GM15510 (cell line): Measurements from ENCODE around the gene MNT.

ENCODE experiments used
- POLR2A ChIP-seq: IDR thresholded peaks from 3 replicates; pipeline ENCODE4 v1.6.1; 2011; ENCODE audit warnings: borderline replicate concordance; ENCODE audit not compliant: insufficient read length; ENCODE audit errors: extremely low read depth

Gene MNT

DNA sequence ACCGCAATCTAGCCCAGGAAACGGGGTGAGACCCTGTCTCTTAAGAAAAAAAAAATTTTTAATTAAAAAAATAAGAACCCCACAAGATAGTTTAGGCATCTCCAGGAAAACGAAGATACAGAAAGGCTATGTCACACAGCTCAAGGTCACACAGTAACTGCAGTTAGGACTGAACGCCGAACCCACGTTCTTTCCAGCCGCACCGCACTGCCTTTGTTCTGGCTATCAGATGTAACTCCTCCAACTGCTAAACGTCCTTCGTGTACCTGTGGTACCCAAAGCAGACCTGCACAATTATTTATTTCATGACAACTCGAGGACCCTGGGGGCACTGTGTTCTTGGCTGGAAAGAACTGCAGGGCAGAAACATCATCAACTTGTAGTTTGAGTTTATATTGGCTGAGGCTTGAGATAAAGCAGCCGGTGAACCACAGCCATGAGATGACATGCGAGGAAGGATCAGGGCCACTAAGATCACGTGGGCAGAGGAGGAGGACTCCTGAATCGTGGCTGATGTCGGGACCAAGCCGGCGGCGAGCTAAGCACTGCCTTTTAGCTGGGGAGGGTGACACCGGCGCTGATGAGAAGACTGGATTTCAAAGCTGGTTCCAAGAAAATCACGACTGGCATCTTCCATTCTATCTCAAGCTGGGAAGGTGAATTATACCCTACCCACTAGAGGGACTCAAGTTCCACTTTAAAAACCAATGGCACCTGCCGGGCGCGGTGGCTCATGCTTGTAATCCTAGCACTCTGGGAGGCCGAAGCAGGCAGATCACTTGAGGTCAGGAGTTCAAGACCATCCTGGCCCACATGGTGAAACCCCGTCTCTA is 20.7 kb upstream of the MNT start:
- TF ChIP-seq POLR2A = no peak

DNA sequence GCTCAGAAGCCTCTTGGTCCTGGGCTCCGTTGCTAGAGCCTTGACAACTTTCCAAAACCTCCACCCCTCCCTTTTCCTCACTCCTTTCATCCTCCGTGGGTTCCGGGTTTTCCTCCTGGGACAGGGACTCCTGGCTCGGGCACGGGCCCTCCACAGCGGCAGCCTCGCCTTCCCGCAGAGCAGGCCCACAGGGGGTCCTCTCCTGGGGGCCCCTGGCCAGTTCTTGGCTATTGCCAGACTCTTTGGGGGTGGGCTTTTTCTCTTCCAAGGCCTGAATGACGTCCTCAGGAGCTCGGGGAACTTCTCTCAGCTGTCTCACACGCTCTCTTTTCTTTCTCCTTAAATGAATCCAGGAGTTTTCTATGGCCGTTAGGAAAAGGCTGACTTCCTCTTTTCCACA is 19.3 kb upstream of the MNT start:
- TF ChIP-seq POLR2A = no peak

DNA sequence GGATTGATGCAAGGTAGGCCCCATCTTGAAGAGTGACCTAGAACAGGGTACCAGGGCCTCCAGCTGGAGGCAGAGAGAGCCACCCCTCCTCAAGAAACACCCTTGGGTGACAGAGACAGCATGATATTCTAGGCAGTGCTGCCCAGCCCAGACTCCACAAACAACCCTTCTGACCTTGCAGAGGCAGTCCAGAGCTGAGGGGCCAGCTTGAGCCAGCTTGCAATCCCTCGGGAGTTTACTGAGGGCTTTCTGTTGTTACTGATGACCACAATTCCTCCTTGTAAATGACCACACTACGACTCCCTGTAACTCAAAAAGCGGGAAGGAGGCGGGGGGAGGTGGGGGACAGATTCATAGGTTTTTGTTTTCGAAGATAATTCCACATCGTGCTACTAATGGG is 18.6 kb upstream of the MNT start:
- no peak for TF ChIP-seq POLR2A

DNA sequence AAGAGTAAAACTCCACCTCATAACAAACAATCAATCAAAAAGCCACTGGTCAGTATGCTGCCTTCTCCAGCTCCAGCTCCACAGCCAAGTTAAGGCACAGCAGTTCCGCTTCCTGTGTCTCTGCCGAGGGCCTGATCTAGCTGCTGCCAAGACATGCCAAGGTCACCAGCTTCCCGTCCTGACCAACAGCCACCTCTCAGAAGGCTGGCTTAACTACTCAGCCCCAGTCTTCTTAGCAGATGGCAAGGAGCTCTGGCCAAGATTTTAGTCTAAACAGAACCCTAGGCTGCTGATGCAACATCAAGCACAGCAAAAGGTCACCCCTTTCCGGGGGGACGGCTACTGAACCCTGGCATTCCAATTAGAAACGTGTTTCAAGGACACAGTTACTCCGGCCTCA is 17.7 kb upstream of the MNT start:
- no peak for TF ChIP-seq POLR2A

DNA sequence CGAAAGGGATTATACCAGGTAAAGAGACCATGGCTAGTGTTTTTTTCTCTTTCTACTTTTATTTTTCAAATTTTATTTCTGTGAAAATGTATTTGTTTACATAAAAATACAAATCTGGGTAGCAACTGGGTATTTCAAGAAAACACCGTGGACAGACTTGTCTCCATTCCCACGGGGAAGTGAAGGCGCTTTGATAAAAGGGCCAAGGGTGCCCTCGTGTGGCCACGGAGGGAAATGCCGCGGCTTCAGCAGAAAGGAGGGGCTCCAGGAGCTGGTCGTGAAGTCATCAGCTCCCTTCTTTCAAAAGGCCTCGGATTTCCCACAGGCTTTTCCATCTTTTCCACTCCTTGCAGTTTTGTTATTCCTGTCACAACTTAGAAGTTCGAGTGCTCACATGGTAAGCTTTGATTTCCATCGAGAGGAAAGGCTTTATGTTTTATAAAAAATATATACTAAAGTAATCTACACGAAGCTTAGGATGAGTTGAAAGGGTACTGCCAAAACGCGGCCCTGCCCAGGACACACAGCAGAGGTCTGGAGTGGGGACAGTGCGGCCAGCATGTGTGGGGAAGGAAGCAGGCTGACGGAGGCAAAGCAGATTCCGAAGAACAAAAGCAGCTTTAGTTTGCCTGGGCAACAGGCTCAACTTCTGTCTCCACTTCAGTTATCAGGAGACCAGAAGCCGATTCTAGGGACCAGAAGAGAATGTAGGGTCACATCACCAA is 15.3 kb upstream of the MNT start:
- no peak for TF ChIP-seq POLR2A

DNA sequence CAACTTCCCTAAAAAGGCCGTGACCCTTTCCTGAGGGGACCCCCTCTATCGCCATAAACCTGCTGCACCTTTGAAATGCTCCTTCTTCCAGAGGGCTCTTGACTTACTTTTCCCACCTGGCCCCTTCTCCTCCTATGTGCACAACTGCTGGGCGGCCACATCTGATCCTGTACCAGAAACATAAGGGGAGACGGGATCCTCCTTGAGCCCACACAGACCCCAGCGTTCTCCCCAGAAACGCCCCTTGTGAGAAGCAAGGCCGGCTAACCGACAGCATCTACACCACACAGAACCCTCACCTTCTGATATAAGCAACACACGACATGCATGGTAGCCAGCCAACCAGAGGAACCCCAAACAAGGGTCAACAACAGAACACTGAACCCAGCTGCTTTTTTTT is 14.2 kb upstream of the MNT start:
- no peak for TF ChIP-seq POLR2A

DNA sequence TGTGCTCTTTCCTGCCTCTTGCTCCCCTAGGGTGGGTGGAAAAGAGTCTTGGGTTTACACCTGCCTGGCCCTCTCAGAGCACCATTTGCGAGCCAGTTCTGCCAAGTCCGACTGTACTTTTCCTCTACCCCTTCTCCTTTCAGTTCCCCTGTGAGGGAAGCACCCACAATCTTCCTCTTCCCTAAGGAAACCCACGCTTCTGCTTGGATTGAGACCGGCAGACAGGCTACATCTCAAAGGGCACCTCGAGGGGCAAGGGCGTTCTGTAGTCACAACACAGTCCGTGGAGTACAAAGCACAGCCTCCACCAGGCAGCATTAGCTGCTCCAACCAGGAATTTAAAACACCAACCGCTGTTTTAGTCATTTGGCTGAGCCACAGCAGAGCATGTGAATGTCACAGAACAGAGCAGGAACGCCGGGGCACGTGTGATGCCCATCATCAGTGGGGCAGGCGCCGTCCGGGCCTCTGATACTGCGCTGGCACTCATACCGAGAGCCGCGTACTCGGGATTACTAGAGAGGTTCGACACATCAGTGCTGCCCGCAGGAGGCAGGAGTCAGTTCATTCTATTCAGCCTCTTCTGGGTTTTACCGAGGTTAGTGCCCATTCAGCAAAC is 13.7 kb upstream of the MNT start:
- no peak for TF ChIP-seq POLR2A

DNA sequence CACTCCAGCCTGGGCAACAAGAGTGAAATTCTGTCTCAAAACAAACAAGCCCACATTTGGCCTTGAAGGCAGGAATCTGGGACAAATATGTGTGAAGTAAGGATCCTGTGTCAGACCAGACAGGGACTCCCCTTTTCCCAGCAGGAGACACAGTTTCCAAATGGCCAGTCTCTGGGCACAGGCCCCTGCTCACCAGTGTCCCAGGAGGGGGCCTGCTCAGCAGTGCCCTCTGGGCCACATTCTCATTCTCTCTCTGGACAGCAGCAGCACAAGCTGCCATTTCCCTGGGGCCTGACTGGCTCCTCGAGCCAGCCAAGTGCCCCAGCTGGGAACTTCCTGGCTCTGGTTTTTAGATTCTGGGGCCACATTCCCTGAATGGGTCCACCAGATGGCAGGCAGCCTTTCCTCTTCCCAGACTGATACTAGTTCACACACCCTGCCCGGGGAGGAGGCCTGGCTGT is 11.7 kb upstream of the MNT start:
- TF ChIP-seq POLR2A = no peak

DNA sequence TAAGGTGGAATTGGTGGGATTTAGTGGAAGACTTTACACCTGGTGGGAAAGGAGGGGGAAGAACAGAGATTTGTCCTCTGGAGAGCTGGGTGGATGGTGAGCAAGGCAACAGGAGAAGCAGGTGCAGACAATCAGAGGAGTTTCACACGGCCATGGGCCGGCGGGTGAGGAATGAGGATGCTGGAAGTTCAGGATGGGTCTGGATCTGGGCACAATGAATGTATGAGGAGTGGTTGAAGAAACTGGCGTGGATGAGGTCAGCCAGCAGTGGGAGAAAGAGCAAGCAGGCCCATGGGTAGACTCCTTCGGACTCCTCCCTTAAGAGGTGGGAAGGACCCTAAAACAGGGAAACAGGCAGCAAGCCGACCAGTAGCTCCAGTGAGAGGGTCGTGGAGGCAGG is 10.1 kb upstream of the MNT start:
- no peak for TF ChIP-seq POLR2A

DNA sequence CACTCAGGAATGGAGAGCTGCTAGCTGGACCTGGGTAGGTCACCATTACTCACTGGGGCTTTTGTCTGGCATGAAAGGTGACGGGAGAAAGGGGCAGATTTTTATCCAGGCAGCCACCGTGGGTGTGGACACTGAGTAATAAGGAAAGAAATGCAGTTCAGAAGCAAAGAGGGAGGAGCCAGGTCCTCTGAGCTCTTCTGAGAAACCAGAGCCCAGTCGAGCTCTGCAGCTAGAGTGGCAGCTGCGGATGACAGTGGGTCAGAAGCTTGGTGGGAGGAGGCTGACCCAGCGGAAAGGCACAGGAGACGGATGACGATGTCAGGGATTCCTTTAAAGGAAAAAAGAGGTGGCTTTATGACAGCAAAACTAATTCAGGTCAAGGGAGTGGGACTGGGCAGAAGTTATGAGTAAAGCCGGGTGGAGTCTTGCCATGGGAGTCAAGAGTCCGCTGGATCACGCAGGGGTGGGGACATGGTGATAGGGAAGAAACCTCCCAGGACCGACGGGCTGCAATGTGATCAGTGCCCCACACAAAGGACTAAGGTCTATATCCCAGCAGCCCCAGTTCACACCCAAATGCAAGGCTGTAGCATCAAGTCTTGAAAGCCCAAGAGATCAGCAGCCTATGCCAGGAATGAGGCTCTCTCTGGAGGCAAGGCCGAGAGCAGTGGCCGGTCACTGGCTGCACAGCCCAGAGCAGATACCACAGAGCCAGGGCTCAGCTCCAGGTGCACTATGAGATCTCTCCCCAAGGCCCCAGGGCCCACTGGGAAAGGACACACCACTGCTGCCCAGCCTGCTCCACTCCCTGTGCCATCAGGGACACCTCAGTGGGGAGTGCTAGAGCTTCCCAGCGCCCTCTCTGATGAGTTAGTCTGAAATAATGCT is 6.3 kb upstream of the MNT start:
- no peak for TF ChIP-seq POLR2A

DNA sequence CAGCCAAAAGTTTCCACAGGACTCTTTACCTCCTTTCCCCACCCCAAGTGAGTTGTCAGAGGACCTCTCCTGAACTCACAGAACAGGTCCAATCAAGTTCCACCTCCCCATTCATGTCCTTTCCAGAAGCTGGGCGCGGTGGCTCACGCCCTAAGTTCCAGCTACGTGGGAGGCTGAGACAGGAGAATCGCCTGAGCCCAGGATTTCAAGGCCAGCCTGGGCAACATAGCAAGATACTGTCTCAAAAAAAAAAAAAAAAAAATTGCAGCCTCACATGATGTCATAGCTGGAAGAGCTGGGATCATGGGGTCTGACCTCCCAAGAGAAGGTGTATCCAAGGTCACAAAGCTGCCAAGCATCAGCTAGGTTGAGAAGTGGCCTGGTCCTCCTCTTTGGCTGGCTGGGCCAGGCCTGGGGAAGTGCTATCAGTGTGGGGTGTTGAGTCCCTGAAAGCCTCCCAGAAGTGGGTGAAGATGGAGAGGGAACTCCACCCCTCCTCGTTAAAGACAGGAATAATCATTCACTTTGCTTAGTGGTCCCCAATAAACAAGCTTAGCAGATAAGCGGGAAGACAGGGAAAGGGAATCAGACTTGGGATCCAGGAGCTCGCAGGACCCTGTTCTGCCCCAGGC is 5.5 kb upstream of the MNT start:
- no peak for TF ChIP-seq POLR2A

DNA sequence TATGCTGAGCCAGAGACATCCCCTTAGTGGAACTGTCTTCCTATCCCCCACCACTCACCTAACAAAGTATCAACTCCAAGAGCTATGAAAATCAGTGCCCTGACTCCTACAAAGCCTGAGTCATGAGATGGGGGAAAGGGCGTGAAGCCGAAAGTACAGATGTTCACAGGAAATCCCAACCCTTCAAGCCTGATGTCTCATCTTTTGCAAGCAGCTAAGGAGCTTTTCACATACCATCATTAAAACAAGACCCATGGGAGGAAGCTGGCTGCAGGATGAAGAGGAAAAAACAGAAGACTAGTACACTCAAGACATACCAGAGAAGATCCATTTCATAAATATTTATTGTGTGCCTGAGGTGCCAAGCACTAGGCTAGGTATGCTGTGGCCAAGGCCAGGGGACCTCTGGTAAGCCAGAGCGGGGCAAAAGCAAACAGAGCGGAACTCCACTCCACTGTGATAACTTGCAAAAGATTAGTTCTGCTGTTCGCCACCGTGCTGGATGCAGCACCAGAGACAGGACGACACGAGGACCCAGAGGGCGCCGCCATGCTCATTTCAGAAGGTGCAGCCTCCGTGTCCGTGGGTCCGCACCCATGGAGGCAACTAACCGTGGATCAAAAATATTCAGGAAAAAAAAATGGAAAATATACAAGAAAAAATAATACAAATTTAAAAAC is 4.5 kb upstream of the MNT start:
- no peak for TF ChIP-seq POLR2A

DNA sequence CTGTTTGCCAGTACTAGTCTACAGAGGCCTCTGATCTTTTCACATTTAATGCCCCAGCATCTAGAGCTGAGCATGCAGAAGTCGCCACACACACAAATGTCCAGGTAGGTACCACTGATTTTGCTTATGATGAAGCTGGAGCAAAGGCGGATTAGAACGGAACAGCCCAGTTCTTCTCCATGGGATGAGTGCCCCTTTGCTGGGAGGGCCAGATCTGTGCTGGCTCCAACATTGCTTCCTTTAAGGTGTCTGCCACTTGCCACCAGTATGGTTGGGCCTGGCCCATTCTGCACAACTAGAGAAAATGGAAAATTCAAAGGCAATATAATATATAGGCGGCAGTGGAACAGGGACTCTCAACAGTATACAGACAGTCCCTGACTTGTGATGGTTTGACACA is 2.2 kb upstream of the MNT start:
- no peak for TF ChIP-seq POLR2A

DNA sequence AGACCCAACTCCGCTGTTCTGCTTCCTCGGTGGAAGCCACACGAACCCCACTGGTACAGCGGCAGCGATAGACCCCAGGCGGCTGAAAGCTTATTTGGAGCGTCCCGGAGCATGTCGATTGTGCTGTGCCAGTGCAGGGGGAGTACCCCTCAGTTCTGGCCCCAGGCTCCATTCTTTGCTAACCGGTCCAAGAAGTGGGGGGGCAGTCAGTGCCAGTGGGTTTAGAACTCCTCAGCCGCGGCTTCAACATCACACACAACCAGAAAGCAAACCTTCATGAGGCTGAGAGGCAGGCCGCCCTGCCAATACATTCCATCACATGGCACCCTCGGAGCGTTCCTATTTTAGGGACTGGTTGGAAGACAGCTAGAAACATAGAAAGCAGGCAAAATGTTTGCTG is 1.7 kb upstream of the MNT start:
- no peak for TF ChIP-seq POLR2A
